ENCODE results near the gene RUBCNL. TPM values are rescaled to one million over a fixed set of nuclear protein-coding genes. Genes with fewer than 3 reads are reported as not detected.

RUBCNL gene
- total RNA-seq, 1 experiment from 2014 or later: 1.4 TPM

DNA sequence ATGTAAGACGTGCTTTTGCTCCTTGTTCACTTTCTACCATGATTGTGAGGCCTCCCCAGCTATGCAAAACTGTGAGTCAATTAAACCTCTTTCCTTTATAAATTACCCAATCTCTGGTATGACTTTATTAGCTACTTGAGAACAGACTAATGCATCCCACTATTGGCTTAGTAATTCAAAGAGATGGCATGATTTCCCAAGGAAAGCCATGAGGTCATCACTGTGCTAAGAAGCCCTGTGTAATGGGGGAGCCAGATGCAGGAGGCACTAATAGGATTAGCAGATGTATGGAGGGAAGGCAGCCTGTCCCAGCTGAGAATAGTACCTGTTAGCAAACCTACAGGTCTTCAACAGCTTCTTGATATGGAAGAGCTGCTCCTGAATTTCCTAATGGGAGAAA lies 38.1 kb downstream of the RUBCNL start:
- H3K27ac ChIP-seq (ENCODE audit: insufficient read length, low read depth, low read length): no peak overlapping the region
- no peaks in the 10 kb centered on the region for H3K79me2 ChIP-seq (ENCODE audit: insufficient read depth, low read length)
- WGBS (ENCODE audit: extremely low coverage, insufficient read length, low lambda C conversion rate): no CpG with 5 or more reads among the region's 1 CpG
- no peak overlapping the region for H3K4ac ChIP-seq (ENCODE audit: low read depth, low read length)
- DNase-seq: no peak
- no peak overlapping the region for H3K4me2 ChIP-seq (ENCODE audit: insufficient read depth, insufficient read length, low read length)
- no peak overlapping the region for H2BK20ac ChIP-seq (ENCODE audit: low read depth, low read length, poor library complexity, severe bottlenecking)
- H2BK15ac ChIP-seq (ENCODE audit: low read depth, low read length): no peak overlapping the region
- no peak overlapping the region for H4K8ac ChIP-seq (replicated peaks; ENCODE audit: insufficient read length, low read depth, low read length)
- H3K56ac ChIP-seq (ENCODE audit: insufficient read length, low read depth, low read length): no peak overlapping the region
- H3K18ac ChIP-seq (ENCODE audit: insufficient read length, low read depth, low read length): no peak overlapping the region
- no peak overlapping the region for H3T11ph ChIP-seq (ENCODE audit: low read length)
- H2AFZ ChIP-seq (ENCODE audit: low read length): no peak overlapping the region
- H3K23me2 ChIP-seq (ENCODE audit: insufficient read length, low read depth, low read length, poor library complexity, severe bottlenecking): no peaks in the 10 kb centered on the region
- no peak overlapping the region for H3K14ac ChIP-seq (ENCODE audit: insufficient read depth, low read length)
- no peak overlapping the region for H2BK120ac ChIP-seq (ENCODE audit: low read depth, low read length, poor library complexity, severe bottlenecking)
- H2BK5ac ChIP-seq (ENCODE audit: insufficient read length, low read length): no peak overlapping the region
- TF ChIP-seq CTCF (conservative IDR thresholded peaks at IDR 0.05): no peak
- H4K20me1 ChIP-seq (ENCODE audit: control insufficient read depth, insufficient read depth, insufficient read length): no peaks in the 10 kb centered on the region
- H4K91ac ChIP-seq (ENCODE audit: insufficient read length, low read depth, low read length): no peak overlapping the region
- no peaks in the 10 kb centered on the region for H3K79me1 ChIP-seq (ENCODE audit: insufficient read depth, low read depth, low read length, poor library complexity, severe bottlenecking)
- H3K27me3 ChIP-seq (ENCODE audit: insufficient read depth, low read length): no peaks in the 10 kb centered on the region
- no peaks in the 10 kb centered on the region for H3K36me3 Mint-ChIP-seq (ENCODE audit: insufficient read depth in 1 of 3, low read depth in 3 of 3)
- H3K9ac ChIP-seq (ENCODE audit: extremely low read depth, insufficient read length, low read length): no peak overlapping the region
- no peak overlapping the region for H3K23ac ChIP-seq (ENCODE audit: insufficient read length, low read depth, low read length)
- H2BK12ac ChIP-seq (ENCODE audit: insufficient read length, low read depth, low read length): no peak overlapping the region
- H3K9me3 ChIP-seq (ENCODE audit: control insufficient read depth, low read depth, low read length): no peaks in the 10 kb centered on the region
- H3K4me1 ChIP-seq (ENCODE audit: insufficient read depth, low read length): no peaks in the 10 kb centered on the region
- H3K27ac Mint-ChIP-seq: no peak overlapping the region
- no peak overlapping the region for H3K4me3 Mint-ChIP-seq
- H4K5ac ChIP-seq (ENCODE audit: insufficient read length, low read depth, low read length): no peak overlapping the region
- no peaks in the 10 kb centered on the region for H3K27me3 Mint-ChIP-seq (ENCODE audit: low read depth)
- 0 out of 4 replicates have a peak, but pooled peaks cover 0 to 2% of the 10 kb centered on the region in 2 experiments for H3K4me1 Mint-ChIP-seq
- no peaks in the 10 kb centered on the region for H3K9me3 Mint-ChIP-seq
- H2AK5ac ChIP-seq (ENCODE audit: insufficient read length, low read length): no peak overlapping the region
